Ramos (cell line): Measurements from ENCODE around the gene CREB3.

Experiments used
- in situ Hi-C: fragments of 300-500 bp; cut with MboI; formaldehyde crosslinking; loops from one replicate; pipeline ENCODE4 v1.14.3; 2022; ENCODE audit warnings: low sequenced_read_pairs; ENCODE audit not compliant: unreplicated experiment

CREB3 gene

DNA sequence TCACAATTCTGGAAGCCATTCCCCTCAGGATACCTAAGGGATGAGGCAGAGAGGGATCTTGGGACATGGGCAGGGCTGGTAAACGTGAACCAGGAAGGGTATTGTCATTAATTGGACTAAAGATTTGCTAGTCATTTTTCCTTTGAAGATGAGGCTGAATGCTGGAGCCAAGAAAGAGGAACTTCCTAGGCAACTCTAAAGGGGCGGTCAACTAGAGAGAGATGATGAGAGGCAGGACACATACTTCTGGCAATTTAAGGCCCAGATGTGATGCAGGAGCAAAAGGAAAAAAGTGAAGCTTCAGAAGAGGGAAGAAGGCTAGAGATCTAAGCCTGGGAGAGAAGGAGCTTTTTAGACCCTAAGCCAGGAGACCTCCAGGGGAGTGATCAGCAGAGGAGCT, 11.0 kb downstream of the CREB3 start:
- in situ Hi-C loops, result loop anchor here (25.0 kb wide), 1 partner anchor 656 kb away; the partner anchor contains the start of genes FANCG and PIGO

DNA sequence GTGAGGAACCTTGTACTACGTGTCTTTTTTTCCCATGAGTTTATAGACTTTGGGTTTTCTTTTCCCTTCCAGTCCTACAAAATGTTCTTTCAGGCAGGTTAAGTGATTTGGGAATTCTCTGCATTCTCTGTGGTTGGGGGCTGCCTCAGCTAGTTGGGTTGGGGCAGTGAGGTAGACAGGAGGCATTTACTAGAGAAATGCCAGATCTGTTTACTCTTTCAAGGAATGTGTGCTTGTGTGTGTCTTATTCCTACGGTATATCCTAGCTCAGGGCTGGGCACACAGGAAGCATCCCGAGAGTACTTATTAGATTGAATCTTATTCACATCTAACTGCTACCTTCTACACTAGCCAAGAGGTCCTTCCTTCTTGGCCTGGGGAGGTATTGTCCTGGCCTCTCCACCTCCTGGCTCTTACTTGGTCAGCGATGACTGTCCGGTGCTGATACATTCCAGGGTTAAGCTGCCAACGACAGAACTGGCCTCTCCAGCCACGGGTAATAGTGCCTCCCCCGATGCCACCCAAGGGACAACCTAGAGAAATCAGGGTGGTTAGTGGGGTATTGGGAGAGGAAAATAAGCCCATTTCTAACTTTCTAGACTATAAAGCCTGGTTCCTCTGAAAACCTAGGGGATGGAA, 11.5 kb downstream of the CREB3 start:
- in situ Hi-C loops, result loop anchor here (25.0 kb wide), 1 partner anchor 657 kb away; the partner anchor contains the start of genes FANCG and PIGO

DNA sequence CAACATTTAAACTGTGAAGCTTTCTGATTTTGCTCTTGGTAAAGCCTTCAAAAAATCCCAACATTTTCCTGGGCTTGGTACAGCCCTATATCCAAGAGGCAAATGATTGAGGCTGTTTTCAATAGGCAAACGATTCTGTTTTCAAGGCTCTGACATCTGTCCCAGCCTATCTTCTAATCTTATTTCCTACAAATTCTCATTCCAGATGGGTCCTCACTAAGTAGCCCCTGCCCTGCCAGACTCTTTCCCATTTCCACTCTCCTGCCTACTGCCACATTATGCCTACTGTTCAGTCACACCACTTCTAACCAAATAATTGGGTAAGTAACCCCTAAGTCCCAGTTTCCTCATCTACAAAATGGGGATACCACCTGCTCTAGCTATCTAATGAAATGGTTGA, 13.1 kb downstream of the CREB3 start:
- in situ Hi-C loops, result loop anchor here (25.0 kb wide), 1 partner anchor 658 kb away; the partner anchor contains the start of genes FANCG and PIGO

DNA sequence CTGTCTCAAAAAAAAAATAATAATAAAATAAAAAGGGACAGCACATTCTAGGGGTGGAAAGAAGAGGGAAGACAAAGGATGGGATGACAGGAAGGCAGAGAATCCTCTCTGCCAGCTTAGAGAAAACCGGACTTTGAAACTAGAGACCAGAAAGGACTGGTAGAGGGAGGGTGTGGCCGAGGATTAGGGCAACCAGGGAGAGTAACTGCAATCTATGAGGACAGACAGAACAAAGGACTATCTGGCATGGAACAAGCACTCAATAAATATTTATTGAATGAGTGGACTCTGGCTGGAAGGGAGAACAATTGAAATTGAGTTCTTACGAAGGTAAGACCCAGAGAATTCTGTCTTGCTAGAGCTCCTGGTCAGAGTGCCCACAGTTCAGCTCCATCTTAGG, 14.1 kb downstream of the CREB3 start:
- in situ Hi-C loops, result loop anchor here (25.0 kb wide), 1 partner anchor 659 kb away; the partner anchor contains the start of genes FANCG and PIGO

DNA sequence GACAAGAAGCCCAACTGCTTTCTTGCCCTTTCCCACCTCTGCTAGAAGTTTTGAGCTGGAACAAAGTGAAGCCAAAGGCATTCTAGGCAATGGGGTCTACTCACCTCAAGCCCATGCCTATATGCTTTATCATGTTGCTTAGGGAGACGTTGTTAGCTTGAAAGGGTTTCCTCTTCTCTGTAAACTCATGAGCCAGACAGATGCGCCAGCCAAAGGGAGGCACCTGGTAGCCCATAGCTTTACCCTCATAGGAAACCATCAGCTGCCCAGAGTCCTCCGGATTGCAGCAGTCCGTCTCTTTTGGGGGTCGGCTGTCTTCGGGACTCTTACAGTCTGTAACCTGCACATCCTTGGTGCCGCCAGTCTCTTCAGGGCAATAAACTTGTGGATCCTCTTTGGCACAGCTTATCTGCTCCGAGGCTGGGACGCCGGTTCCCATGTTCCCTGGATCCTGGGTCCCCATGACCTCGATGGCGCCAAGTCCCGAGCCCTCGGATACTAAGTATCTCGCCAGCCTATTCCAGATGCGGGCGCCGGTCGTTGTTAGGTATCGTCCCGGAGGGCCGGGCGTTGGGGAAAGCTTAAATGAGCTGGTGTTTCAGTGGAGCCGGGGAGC, 15.9 kb downstream of the CREB3 start:
- in situ Hi-C loops, result loop anchor here (25.0 kb wide), 1 partner anchor 661 kb away; the partner anchor contains the start of genes FANCG and PIGO

DNA sequence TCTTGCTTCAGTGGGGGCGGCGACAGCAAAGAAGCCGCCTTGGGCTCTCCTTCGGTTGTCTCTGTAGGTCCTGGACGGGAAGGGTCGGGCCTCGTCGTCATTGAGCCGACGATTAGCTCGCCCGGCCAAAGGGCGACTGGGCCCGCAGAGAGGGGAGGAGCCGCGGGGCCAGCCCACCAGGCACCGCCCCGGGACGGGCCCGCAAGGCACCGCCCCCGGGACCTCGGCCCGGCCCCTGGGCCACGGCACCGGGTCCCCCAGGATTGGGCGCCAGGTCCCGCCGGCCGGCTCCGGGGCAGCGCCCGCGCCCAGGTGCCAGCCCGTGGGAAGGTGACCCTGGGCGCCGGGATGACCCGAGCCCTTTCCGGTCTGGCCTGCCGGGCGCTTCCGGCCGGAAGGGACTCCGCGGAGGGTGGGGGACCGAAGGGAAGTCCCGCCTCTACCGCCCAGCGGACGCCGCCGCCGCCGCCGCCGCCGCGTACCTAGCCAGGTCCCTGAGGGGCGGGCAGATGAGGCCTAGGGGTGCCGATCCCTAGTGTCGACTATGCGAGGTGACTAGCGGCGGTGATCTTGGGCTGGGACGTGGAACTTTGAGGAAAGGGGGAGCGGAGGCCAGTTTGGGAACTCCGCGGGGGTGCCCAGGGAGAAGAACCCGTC, 16.5 kb downstream of the CREB3 start, which contains the start of the genes GBA2 and RGP1:
TSS of gene GBA2 (minus strand) at position 371 of the 657 bp plus-strand sequence. CDS start 524 bp downstream, outside the sequence.
TSS of gene RGP1 (plus strand) at position 430 of the 657 bp plus-strand sequence. CDS start 469 bp downstream, outside the sequence.
- in situ Hi-C loops, result loop anchor here (25.0 kb wide), 1 partner anchor 662 kb away; the partner anchor contains the start of genes FANCG and PIGO

DNA sequence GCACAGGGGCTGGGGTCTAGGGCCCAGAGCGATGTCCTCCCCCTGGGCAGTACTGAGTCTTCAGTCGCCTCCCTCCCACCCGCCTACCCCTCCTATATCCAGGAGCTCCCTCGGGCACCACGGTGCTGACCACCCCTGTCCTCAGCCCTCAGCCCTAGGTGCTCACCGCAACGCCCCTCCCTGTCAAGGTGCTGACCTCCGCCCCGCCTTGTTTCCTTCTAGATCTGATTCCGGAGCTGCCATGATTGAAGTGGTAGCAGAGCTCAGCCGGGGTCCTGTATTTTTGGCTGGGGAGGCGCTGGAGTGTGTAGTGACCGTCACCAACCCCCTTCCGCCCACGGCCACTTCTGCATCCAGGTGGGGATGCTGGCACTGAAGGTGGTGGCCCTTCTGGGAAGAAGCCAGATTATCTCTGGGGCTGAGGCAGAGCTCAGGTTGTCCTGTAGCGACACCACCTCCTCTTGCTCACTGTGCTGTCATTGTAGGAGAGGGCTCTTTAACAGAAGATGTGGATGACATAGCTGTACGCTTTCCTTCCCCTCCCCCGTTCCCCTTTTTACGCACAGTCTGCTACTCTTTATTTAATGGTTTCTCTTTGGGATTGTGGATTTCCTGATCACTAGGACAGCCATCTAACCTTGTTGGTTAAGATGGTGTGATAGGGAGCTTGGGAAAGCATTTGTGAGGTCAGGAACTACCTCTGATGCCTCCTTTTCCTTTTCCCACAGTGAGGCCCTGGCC, 17.2 kb downstream of the CREB3 start:
- in situ Hi-C loops, result loop anchor here (25.0 kb wide), 1 partner anchor 662 kb away; the partner anchor contains the start of genes FANCG and PIGO

DNA sequence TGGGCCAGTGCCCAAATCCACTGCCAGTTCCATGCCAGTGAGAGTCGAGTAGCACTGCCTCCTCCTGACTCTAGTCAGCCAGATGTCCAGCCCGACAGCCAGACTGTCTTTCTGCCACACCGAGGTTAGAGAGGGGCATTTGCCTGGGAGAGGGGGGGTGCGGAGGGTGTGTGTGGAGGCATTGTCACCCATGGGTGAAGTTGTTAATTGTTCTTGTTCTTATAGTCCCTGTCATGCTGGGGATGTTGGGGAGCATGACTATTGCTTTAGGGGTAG, 17.7 kb downstream of the CREB3 start:
- in situ Hi-C loops, result no loop called here

DNA sequence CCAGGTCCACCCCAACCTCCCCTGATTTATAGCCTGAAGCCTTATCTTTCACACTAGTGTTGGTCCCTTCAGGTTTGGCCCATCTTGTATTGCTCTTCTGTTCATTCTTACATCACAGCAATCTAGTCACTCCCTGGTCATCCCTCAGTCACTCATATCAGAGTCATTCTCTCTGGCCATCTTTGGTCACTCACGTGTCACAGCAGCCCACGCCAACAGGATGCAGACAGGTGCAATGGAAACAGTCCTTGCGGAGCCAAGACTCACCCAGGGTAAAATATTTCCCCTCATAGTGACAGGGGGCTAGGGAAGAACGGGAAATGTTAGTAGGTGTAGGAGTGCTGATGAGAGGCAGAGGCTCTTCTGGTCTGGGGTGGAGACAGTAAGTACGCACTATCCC, 21.0 kb downstream of the CREB3 start:
- in situ Hi-C loops, result no loop called here

DNA sequence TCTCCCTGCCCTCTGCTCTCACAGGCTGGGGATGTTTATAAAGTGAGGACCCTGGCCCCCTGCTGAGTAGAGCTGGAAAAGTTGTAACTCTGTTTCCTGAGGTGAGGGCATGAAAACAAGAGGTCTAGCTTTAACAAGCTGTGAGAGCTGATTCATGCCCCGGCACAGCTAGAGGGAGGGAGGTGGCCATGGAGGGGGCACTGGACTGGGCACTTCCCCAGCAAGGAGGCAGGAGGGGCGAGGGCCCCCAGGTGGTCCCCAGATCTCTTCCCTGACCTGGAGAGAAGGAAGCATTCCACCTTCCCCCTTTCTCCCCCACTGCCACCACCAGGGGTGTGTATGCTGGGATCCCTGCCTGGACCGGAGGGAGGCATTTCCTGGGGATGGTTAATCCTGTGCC, 21.8 kb downstream of the CREB3 start, which contains the start of gene MSMP:
TSS of gene MSMP (minus strand) at position 13 of the 400 bp plus-strand sequence. CDS start 147 bp downstream, outside the sequence.
- in situ Hi-C loops, result no loop called here

DNA sequence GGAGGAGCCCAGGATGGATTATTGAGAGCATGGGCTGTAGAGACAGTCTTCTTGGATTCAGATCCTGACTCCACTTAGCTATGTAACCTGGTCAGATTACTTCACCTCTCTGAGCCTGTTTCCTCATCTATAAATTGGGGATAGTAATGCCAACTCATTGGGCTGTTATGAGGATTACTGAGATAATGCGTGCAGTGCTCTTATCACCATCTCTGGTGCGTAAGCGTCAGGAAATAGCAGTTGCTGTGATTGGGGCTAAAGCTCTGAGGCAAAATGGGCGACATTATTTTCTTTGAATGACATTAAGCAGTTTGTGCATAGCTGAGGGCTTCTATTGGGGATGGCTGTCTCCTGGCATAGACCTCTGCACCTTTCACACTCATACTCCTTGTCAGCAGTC, 22.6 kb downstream of the CREB3 start:
- in situ Hi-C loops, result no loop called here

DNA sequence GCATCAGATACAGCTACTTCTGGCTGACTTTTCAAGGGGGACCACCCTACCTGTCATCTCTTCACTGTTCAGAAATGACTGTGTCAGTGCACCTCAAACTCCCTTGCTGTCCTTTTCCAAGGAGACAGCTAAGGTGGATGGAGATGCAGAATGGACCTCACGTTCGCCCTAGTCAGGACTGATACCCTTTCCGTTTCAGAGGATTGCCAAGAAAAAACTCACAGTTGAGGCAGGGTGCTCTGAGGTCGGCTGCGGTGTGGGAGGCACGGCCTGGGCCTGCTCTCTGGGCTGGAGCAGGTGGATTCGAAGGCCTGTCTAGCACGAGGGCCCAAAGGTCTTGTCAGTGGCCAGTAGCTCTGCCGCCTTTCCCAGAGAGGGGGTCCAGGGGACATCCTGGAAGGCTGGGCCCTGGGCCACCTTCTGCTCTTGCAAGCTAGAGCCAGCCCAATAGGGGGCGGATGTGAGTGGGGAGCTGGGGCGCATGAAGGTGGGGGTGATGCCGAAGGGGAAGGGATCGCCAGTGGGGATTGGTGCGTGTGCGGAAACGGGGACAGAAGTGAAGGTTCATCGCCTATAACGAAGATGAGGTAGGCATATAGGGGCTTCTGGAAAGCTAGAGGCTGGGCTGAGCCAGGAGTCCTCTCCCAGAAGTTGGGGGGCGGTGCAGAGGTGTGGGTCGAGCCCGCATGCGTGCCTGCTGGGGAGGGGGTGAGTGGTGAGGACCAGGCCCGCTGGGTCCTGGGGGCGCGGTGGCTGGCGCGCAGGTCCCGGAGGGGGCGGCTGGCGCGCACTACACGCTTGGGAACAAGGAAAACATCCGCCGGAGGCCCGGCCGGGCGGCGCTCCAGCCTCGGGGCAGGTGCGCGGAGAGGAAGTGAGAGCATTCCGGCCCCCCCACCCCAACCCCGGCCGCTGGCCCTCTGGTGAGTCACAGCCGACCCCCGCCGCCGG, 24.1 kb downstream of the CREB3 start:
- in situ Hi-C loops, result no loop called here

DNA sequence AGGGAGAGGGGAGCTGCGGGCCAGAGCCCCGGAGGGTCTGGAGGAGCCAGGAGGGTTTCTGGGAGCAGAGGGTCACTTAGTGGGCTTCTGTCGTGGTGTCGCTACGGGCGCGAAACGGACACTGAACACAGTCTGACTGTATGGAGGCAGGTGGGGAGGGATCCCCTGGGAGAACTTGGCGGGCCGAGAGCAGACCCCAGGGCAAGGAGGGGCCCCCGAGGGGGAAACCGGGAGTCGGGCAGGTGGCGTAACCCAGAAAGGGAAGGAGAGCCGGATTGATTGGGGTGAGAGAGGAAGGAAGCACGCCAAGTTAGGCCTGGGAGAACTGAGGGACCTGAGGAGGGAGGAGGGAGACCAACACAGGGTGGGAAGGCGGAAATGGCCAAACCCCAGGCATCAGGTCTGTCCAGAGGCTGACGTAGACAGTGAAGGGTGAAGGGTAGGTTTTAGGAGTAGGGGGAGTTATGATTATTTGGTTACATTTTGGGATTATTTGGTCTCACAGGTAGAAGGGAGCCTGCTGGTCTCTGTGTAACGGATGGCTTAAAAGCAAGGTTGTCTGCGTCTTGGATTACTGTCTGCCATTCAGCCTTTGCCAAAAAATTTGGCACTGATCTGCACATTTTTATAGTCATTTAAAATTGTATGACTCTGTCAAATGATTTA, 24.9 kb downstream of the CREB3 start:
- in situ Hi-C loops, result no loop called here

DNA sequence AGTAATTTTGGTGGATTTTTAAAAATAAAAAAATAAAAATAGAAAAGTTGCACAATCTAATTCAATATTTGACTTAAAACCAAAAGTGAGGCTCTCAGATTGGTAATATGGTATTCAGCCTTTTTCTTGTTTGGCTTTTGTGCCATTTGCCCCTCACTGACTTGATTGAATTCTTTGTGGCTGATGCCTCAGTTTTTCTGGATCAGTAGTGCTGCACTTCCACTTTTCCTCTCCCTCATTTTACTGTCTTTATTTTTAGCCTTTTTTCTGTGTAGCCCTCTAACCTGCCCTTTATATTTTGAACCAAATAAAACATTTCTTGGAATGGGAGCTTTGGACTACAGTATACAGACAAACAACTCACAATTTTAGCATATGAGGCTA, 25.4 kb downstream of the CREB3 start:
- in situ Hi-C loops, result no loop called here

DNA sequence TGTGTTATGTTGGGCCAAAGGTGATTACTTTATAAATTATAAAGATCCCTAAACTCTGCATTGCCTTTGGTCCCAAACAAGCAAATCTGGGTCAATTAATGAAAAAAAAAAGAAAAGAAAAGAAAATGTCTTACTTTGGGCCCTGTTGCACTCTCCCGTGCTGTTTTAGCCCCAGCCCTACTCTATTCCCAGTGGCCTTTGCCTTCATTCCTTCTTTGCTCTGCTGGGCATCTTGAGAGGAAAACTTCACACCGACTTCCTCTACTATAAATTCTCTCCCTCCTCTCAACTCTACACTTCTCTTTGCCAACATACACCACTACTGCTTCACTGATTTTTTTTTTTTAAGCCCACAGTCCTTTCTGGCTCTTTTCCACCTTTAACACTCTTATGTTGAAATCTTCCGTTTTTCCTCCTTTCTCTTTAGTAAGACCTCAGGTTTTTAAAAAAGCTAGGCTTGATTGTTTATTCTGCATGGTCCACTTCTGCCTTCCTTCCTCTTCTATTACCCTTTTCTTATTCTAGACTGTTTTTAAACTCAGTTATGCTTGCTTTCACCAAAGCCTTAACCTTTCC, 26.1 kb downstream of the CREB3 start:
- in situ Hi-C loops, result no loop called here

DNA sequence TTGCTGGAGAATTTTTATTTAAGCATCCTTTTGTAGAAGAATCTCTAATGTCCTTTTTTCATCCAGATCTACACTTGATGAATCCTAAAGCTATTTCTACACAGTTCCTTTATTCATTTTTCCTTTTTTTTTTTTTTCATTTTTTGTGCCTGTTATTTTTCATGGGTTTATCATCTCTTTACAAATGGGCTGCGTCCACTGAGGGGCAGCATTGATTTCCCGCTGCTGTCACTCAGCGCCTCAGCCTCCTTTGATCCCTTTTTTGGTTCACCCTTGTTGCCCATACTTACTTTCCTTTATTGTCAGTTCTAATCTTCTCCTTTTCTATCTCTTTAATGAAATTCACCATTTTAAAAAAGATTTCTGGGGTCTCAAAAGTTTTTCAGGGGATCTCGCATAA, 27.3 kb downstream of the CREB3 start:
- in situ Hi-C loops, result no loop called here

DNA sequence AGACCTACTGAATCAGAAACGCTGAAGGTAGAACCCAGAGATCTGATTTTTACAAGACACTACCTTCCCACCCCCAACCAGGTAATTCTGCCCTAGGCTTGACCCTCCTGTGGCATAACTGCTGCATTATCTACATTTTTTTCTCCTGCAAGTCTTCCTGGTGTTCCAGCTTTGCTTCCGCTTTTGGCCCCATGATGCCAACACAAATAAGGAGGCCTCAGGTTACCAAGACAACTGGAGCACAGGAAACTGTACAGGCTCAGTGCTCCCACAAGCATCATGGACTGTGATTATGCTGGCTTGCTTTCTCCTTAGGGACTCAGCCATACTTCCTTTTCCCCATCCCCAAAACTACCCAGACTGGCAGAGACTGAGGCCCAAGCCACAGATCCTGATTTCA, 28.2 kb downstream of the CREB3 start:
- in situ Hi-C loops, result no loop called here

DNA sequence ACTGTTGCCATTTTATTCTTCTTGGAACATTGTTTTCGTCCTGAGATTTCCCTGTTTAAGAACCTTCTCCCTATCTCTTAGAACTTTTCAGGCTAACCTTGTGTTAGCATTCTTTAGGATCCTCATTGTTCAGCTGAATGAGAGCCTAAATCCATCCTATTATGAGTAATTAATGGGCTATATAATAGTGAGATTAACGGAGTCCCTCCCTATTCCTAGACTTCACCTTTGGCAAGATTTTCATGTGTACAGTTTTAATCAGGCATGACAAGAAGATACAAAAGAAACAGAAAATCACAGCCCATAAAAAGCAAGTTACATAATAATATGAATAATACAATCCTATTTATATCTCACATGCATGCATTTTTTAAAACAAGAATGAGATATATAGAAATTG, 30.7 kb downstream of the CREB3 start:
- in situ Hi-C loops, result no loop called here
